SK-N-SH treated with all-trans-retinoic acid at 6 μM for 48 hours (cell line): ENCODE measurements around the gene NKRF.

Experiments
- ATAC-seq: fragments of 200-7000 bp; cut with Tn5 transposase; 3 replicates; pipeline ENCODE4 v1.9.1; 2020; ENCODE audit warnings: mild to moderate bottlenecking, moderate library complexity
- CREB5 ChIP-seq: fragments of 250-450 bp; sonication (Bioruptor Pico); IDR thresholded peaks from 2 replicates; pipeline ENCODE4 v1.5.1; 2020; ENCODE audit warnings: low read depth, mild to moderate bottlenecking, moderate library complexity
- CSDC2 ChIP-seq: fragments of 250-450 bp; sonication (Bioruptor Pico); IDR thresholded peaks from 2 replicates; pipeline ENCODE4 v1.5.0; 2020; ENCODE audit warnings: mild to moderate bottlenecking, moderate library complexity
- CSRNP3 ChIP-seq: fragments of 250-450 bp; sonication (Bioruptor Pico); IDR thresholded peaks from 2 replicates; pipeline ENCODE4 v1.5.1; 2021; ENCODE audit warnings: mild to moderate bottlenecking, moderate library complexity
- ESRRG ChIP-seq: fragments of 250-450 bp; sonication (Bioruptor Pico); IDR thresholded peaks from 2 replicates; pipeline ENCODE4 v1.6.1; 2021; ENCODE audit warnings: mild to moderate bottlenecking
- ISL1 ChIP-seq: fragments of 250-450 bp; sonication (Bioruptor Pico); IDR thresholded peaks from 2 replicates; pipeline ENCODE4 v2.1.2; 2022; ENCODE audit warnings: mild to moderate bottlenecking, moderate library complexity
- PATZ1 ChIP-seq: fragments of 250-450 bp; sonication (Bioruptor Pico); IDR thresholded peaks from 2 replicates; pipeline ENCODE4 v1.8.0; 2020; ENCODE audit warnings: mild to moderate bottlenecking, moderate library complexity, borderline replicate concordance
- POU6F1 ChIP-seq: fragments of 250-450 bp; sonication (Bioruptor Pico); IDR thresholded peaks from 2 replicates; pipeline ENCODE4 v1.8.0; 2021; ENCODE audit warnings: low read depth, mild to moderate bottlenecking, moderate library complexity, borderline replicate concordance
- RARB ChIP-seq: fragments of 250-450 bp; sonication (Bioruptor Pico); IDR thresholded peaks from 2 replicates; pipeline ENCODE4 v1.8.0; 2021; ENCODE audit warnings: mild to moderate bottlenecking, moderate library complexity
- TCF4 ChIP-seq: fragments of 250-450 bp; sonication (Bioruptor Pico); IDR thresholded peaks from 2 replicates; pipeline ENCODE4 v1.8.0; 2021; ENCODE audit warnings: mild to moderate bottlenecking, moderate library complexity, borderline replicate concordance
- TOX ChIP-seq: fragments of 250-450 bp; sonication (Bioruptor Pico); IDR thresholded peaks from 2 replicates; pipeline ENCODE4 v1.8.0; 2021; ENCODE audit warnings: mild to moderate bottlenecking, moderate library complexity, borderline replicate concordance
- ZC3H10 ChIP-seq: fragments of 250-450 bp; sonication (Bioruptor Pico); IDR thresholded peaks from 2 replicates; pipeline ENCODE4 v1.5.1; 2021; ENCODE audit warnings: mild to moderate bottlenecking, moderate library complexity
- ZFP30 ChIP-seq: fragments of 450-650 bp; formaldehyde crosslinking; IDR thresholded peaks from 2 replicates; pipeline ENCODE4 v1.5.0; 2022; ENCODE audit warnings: mild to moderate bottlenecking, moderate library complexity
- ZNF565 ChIP-seq: fragments of 450-650 bp; formaldehyde crosslinking; conservative IDR thresholded peaks from 2 replicates; pipeline ENCODE4 v1.5.0; 2020; ENCODE audit warnings: low read depth, mild to moderate bottlenecking, moderate library complexity
- ZNF70 ChIP-seq: fragments of 450-650 bp; formaldehyde crosslinking; IDR thresholded peaks from 2 replicates; pipeline ENCODE4 v1.5.0; 2020; ENCODE audit warnings: mild to moderate bottlenecking, moderate library complexity
- ZNF8 ChIP-seq: fragments of 450-650 bp; formaldehyde crosslinking; IDR thresholded peaks from 2 replicates; pipeline ENCODE4 v1.5.0; 2020; ENCODE audit warnings: mild to moderate bottlenecking, moderate library complexity

The NKRF gene

GRCh38 chrX:119622356-119623232 lies 16.4 kb upstream of the NKRF start (continued):
- TF ChIP-seq RARB (CRISPR knock-in tag) = no peak

GRCh38 chrX:119618439-119618838 lies 12.2 kb upstream of the NKRF start:
- no peak for ATAC-seq
- TF ChIP-seq ESRRG (CRISPR knock-in tag) (no peak), ZFP30 (no peak), RARB (CRISPR knock-in tag) (no peak), ZC3H10 (CRISPR knock-in tag) (no peak), ISL1 (CRISPR knock-in tag) (no peak), ZNF8 (no peak), CSDC2 (CRISPR knock-in tag) (no peak), CREB5 (no peak)
- TF ChIP-seq, all 23 proteins: peak for 0

GRCh38 chrX:119617517-119618164 lies 11.4 kb upstream of the NKRF start:
- no peak for ATAC-seq
- TF ChIP-seq CSRNP3 (CRISPR knock-in tag) (no peak), ZNF70 (no peak), TOX (CRISPR knock-in tag) (no peak), PATZ1 (no peak), ZC3H10 (CRISPR knock-in tag) (no peak), ZNF565 (CRISPR knock-in tag) (no peak), TCF4 (no peak), ISL1 (CRISPR knock-in tag) (no peak)

GRCh38 chrX:119614776-119615175 lies 8.6 kb upstream of the NKRF start:
- no peak for ATAC-seq
- TF ChIP-seq CSRNP3 (CRISPR knock-in tag) (no peak), CREB5 (no peak), ESRRG (CRISPR knock-in tag) (no peak), PATZ1 (no peak), POU6F1 (CRISPR knock-in tag) (no peak)
- TF ChIP-seq, all 23 proteins: peak for 0
